ENCODE results near the gene RAB39B.

The RAB39B gene

GRCh38 chrX:155215443-155216178 is 48.7 kb downstream of the RAB39B start:
- DNase-seq: no peak

GRCh38 chrX:155213731-155214130 is 50.6 kb downstream of the RAB39B start:
- no peak for DNase-seq

- DNase-seq: no peak
Measured at GRCh38 chrX:155211208-155211607, 53.1 kb downstream of the RAB39B start.
